Subcutaneous abdominal adipose tissue (tissue), 5 donors: ENCODE data around the gene TSGA10IP.
A peak's percentile ranks its signal among the peaks of the same experiment; 100 is the strongest.

Experiments used
- H3K27ac ChIP-seq: one replicate; pipeline ENCODE4 v1.7.0; 2013; ENCODE audit warnings: low read depth, mild to moderate bottlenecking, inconsistent platforms, low read length, moderate library complexity
- H3K27me3 ChIP-seq, 5 donors: one replicate each; pipeline ENCODE4 v1.7.0; 2013; ENCODE audit warnings: low read length in 5 of 5, inconsistent platforms in 1 of 5; ENCODE audit not compliant: control insufficient read depth in 5 of 5, insufficient read depth in 4 of 5
- H3K36me3 ChIP-seq, 5 donors: one replicate each; pipeline ENCODE4 v1.7.0; 2013; ENCODE audit warnings: low read length in 5 of 5; ENCODE audit not compliant: control insufficient read depth in 5 of 5, insufficient read depth in 5 of 5
- H3K4me1 ChIP-seq, 5 donors: one replicate each; pipeline ENCODE4 v1.7.0; 2013; ENCODE audit warnings: low read length in 5 of 5, mild to moderate bottlenecking in 3 of 5, moderate library complexity in 1 of 5; ENCODE audit not compliant: control insufficient read depth in 5 of 5, insufficient read depth in 5 of 5
- H3K4me3 ChIP-seq, 5 donors: one replicate each; pipeline ENCODE4 v1.7.0; 2013; ENCODE audit warnings: low read length in 5 of 5, low read depth in 1 of 5
- H3K9ac ChIP-seq, 5 donors: one replicate each; pipeline ENCODE4 v1.7.0; 2013; ENCODE audit warnings: low read length in 5 of 5, mild to moderate bottlenecking in 4 of 5, moderate library complexity in 3 of 5
- H3K9me3 ChIP-seq, 5 donors: one replicate each; pipeline ENCODE4 v1.7.0; 2013; ENCODE audit warnings: low read length in 5 of 5; ENCODE audit not compliant: control insufficient read depth in 5 of 5
- donor health status: healthy.
- donor health status: healthy.
- donor health status: healthy.
- donor health status: healthy.
- donor health status: healthy.

The TSGA10IP gene

DNA sequence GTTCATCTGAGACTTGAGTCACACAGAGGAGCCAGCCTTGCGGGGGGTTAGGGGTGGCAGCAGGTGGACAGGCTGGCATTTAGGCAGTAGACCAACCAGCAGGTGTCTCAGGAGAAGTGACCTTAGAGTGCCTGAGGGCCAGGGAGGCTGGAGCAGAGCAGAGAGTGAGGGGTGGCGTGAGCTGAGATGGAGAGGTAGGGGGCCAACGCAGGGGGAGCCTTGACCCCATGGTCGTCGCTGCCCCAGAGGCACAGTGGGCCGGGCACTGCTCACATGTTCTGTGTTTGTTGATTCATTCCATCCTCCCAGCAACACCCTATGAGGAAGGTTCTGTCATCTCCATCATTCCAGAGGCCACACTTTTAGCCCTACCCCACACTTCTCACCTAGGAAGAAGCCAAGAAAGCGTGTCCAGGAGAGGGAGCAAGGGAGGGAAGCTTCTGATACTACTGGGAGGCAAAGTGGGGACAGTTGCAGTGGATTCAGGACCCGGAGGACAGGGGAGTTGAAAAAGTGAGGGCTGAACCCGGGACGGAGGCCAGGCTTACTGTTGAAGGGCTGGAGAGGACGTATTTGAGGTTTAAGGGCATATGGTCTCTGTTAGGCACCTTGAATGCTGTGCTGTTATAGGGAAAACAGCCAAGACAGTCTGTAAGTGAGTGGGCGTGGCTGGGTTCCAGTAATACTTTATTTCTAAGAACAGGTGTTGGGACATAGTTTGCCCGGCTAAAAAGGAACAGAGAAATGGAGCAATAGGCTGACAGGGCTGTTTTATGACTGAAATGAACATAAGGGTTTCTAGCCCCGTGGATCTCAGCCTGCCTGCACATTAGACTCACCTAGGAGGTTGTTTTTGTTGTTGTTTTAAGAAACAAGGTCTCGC lies 23.6 kb downstream of the TSGA10IP start:
- no peaks in the 10 kb centered on the region for H3K27me3 ChIP-seq
- H3K27ac ChIP-seq = no peak overlapping the region
- H3K9ac ChIP-seq = peak overlapping the region in 1 of 5 donors; percentile 8
- peaks cover 0 to 85% (median 74%) of the 10 kb centered on the region in 5 donors for H3K36me3 ChIP-seq
- peaks cover 0 to 5% (median 4%) of the 10 kb centered on the region in 5 donors for H3K4me1 ChIP-seq
- no peak overlapping the region for H3K4me3 ChIP-seq
- no peaks in the 10 kb centered on the region for H3K9me3 ChIP-seq

DNA sequence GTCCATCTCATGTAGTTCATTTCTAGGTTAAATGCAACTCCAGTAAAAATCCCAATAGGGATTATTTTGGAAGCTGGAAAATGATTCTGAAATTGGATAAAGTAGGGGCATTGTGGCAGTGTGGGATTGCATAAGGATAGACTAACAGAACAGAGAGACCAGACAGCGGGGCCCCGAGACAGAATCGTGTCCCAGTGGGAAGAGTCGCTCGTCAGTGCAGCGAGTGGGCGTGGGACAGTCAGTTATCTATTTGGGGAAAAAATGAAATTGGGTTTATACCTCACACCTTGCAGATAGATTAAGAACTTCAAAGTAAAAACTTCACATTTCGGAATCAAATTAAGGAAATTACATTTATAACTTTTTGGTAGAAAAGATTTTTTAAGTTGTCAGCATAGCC lies 26.8 kb downstream of the TSGA10IP start:
- no peak overlapping the region for H3K9ac ChIP-seq
- H3K9me3 ChIP-seq = no peaks in the 10 kb centered on the region
- H3K36me3 ChIP-seq = peaks cover 0 to 71% (median 58%) of the 10 kb centered on the region in 5 donors
- no peak overlapping the region for H3K4me3 ChIP-seq
- no peaks in the 10 kb centered on the region for H3K27me3 ChIP-seq
- no peak overlapping the region for H3K27ac ChIP-seq
- H3K4me1 ChIP-seq = no peaks in the 10 kb centered on the region

DNA sequence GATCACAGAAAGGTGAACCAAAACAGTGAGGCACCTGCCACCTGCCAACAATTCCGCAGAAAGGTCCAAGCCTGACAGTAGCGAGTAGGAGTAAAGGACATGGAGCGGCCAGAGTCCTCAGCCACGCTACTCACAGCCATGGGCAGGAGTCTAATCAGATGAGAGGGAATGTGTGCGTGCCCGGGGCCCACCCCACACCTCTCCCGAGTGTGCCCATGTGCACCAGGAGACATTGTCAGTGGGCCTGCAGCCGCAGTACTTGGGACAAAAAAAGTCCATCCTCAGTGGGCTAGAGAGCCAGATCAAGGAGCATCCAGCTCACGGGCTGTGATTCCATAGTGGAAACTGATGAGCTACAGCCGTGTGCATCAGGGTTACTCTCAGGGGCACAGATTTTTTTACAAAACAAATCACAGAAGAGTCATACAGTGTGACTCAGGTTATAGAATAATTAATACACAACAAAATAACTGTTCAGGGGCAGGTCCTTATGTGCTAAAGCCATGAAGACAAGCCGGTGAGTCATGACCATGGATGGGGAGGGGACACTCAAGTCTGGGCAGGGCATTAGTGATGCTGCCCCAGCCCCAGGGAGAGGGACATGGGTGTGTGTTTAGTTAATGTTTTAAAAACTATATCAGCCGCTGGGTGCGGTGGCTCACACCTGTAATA lies 28.3 kb downstream of the TSGA10IP start:
- Histone ChIP-seq H3K9me3 (no peaks in the 10 kb centered on the region), H3K4me3 (no peak overlapping the region), H3K27me3 (no peaks in the 10 kb centered on the region), H3K27ac (no peak overlapping the region), H3K36me3 (peaks cover 0 to 71% (median 60%) of the 10 kb centered on the region in 5 donors), H3K4me1 (no peaks in the 10 kb centered on the region), H3K9ac (no peak overlapping the region)

DNA sequence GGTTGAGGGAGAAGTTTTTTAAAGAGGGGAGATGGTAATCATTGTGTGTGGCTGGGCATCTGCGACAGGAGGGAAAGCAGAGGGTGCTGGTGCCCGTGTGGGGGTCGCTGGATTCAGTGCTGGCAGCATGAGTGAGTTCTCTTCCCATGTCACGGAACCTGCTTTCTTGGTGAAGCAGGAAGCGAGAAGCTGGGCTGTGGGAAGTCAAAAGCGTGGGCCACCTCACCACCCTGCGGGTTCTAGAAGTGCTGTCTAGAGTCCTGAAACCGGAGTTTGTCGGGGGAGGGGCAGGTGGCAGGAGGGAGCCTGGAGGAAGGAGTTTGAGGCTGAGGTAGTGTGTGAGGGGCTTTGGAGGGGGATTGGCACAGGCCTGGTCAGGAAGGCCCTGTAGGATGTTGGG lies 30.5 kb downstream of the TSGA10IP start:
- Histone ChIP-seq H3K27me3 (no peaks in the 10 kb centered on the region), H3K9ac (no peak overlapping the region), H3K27ac (no peak overlapping the region), H3K36me3 (peaks cover 0 to 68% (median 51%) of the 10 kb centered on the region in 5 donors), H3K4me3 (no peak overlapping the region), H3K4me1 (no peaks in the 10 kb centered on the region), H3K9me3 (no peaks in the 10 kb centered on the region)

DNA sequence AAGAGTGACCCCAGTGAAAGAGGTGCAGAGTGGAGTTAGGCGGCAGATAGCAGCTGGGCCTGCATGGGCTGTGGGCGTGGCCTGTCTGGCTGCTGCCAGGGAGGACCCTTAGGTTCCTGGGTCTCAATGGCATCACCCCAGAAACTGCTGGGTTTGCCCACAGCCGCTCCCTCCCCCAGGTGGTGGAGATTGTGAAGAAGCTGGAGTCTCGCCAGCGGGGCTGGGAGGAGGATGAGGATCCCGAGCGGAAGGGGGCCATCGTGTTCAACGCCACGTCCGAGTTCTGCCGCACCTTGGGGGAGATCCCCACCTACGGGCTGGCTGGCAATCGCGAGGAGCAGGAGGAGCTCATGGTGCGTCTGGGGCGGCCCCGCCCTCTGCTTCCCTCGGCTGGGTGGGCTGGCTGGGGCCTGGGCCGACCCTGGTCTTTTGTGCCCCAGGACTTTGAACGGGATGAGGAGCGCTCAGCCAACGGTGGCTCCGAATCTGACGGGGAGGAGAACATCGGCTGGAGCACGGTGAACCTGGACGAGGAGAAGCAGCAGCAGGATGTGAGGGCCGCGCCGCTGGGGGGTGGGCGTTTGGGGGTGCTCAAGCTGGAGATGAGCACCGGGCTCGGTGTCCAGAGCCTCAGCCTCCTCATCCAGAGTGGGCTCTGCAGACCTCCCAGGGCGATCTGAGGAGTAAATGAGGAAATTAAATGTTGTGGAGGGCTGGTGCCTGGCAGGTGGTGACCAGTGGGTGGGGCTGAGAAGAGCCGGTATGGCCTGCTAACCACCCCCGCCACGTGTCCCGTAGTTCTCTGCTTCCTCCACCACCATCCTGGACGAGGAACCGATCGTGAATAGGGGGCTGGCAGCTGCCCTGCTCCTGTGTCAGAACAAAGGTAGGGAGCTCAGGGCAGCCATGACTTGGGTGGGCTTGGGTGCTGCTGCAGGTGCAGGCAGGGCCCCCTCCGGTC lies 31.2 kb downstream of the TSGA10IP start:
- H3K9me3 ChIP-seq = no peaks in the 10 kb centered on the region
- H3K27me3 ChIP-seq = no peaks in the 10 kb centered on the region
- no peak overlapping the region for H3K27ac ChIP-seq
- peaks cover 0 to 68% (median 51%) of the 10 kb centered on the region in 5 donors for H3K36me3 ChIP-seq
- no peak overlapping the region for H3K9ac ChIP-seq
- no peaks in the 10 kb centered on the region for H3K4me1 ChIP-seq
- H3K4me3 ChIP-seq = no peak overlapping the region

DNA sequence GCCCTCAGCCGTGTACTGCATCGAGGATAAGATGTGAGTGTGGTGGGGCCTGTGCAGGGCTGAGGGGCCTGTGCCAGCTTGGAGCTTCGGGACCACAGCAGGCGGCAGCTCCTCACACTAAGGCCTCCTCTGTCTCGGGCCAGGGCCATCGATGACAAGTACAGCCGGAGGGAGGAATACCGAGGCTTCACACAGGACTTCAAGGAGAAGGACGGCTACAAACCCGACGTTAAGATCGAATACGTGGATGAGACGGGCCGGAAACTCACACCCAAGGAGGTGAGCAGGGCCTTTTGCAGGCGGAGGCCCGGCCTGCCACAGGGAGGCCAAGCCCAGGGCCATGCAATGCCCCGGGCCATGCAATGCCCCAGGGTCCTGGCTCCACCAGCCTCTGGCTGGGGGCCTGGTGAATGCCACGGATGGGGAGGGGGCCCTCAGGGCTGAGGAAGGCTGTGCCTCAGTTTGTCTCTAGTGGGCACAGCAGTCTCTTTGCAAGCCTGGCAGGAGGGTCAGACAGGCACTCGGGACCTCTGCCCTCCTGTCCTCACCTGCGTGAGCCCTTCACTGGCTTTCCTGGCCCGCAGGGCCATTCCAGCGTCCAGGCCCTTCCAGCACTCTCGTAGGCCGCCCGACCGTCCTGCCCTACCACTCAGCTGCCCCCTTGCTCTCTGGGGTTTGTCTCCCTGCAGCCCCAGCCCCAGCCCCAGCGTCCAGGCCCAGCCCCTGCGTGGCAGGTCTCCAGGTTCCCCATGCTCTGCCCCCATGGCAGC lies 32.5 kb downstream of the TSGA10IP start:
- no peak overlapping the region for H3K9ac ChIP-seq
- H3K4me3 ChIP-seq = no peak overlapping the region
- H3K36me3 ChIP-seq = peaks cover 0 to 58% (median 50%) of the 10 kb centered on the region in 5 donors
- no peak overlapping the region for H3K27ac ChIP-seq
- no peaks in the 10 kb centered on the region for H3K4me1 ChIP-seq
- H3K9me3 ChIP-seq = no peaks in the 10 kb centered on the region
- H3K27me3 ChIP-seq = no peaks in the 10 kb centered on the region

DNA sequence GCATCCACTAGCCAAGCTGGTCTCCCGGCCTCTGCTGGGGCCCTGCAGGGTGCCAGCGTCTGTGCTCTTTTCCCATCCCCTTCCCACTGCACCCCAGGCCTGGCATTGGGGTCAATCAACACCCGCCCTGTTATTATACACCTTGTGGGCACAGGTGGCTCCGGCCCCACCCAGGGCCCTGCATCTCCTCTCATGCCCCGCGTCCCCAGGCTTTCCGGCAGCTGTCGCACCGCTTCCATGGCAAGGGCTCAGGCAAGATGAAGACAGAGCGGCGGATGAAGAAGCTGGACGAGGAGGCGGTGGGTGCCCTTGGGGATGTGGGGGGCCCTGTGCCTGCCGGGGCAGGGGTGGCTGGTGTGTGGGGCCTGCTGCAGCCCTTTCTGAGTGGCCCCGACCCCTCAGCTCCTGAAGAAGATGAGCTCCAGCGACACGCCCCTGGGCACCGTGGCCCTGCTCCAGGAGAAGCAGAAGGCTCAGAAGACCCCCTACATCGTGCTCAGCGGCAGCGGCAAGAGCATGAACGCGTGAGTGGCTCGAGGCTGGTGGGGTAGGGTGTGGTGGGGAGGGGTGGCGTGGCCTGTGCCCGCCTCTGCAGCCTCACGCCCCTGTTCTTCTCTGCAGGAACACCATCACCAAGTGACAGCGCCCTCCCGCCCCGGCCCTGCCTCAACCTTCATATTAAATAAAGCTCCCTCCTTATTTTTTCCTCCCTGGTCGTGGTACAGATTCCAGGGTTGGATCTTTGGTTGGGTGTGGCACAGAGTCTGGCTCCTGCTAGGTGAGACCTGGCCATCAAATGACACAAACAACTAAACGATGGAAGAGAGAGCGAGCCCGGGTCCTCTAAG lies 33.3 kb downstream of the TSGA10IP start:
- peaks cover 0 to 53% (median 45%) of the 10 kb centered on the region in 5 donors for H3K36me3 ChIP-seq

DNA sequence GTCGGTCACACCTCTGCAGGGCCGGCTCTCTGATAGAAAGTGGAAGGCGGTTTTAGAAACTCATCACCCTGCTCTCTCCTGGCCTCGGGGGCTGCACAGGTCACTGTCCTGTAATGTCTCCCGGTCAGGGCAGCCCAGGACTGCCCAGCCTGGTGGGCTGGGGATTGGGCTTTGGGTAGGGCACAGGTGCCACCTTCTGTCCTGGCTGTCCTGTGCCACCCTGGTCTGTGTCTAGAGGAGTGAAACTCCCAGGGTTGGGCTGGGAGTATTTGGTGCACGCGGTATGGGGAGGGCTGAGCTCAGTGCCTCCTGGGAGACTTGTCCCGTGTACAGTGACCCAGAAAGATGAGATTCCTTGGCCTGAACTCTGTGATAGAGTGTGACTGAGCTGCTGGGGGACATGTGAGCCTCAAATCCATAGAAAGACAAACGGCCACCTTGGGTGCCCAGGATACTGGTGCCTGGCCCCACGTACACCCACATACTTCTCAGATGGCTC lies 34.0 kb downstream of the TSGA10IP start:
- H3K4me3 ChIP-seq = no peak overlapping the region
- H3K9me3 ChIP-seq = no peaks in the 10 kb centered on the region
- no peaks in the 10 kb centered on the region for H3K27me3 ChIP-seq
- no peak overlapping the region for H3K27ac ChIP-seq
- H3K36me3 ChIP-seq = peaks cover 0 to 50% (median 42%) of the 10 kb centered on the region in 5 donors
- H3K9ac ChIP-seq = no peak overlapping the region
- no peaks in the 10 kb centered on the region for H3K4me1 ChIP-seq

More for the DNA sequence above, 33.3 kb downstream of the TSGA10IP start:
- Histone ChIP-seq H3K27ac (no peak overlapping the region), H3K9ac (no peak overlapping the region), H3K9me3 (no peaks in the 10 kb centered on the region), H3K4me1 (no peaks in the 10 kb centered on the region), H3K4me3 (no peak overlapping the region), H3K27me3 (no peaks in the 10 kb centered on the region)
